ENCODE data around the gene CFHR3. TPM values are rescaled to one million over a fixed set of nuclear protein-coding genes. Genes with fewer than 3 reads are reported as not detected.
"Not testable (repeated sequence)": the region's sequence is repeated elsewhere in the genome, so short reads cannot be mapped to it uniquely, and the experiment has no call there.

CFHR3 gene
- total and polyA plus RNA-seq, 3 donors from 2014 or later = 1.0 TPM; not detected in 2

DNA sequence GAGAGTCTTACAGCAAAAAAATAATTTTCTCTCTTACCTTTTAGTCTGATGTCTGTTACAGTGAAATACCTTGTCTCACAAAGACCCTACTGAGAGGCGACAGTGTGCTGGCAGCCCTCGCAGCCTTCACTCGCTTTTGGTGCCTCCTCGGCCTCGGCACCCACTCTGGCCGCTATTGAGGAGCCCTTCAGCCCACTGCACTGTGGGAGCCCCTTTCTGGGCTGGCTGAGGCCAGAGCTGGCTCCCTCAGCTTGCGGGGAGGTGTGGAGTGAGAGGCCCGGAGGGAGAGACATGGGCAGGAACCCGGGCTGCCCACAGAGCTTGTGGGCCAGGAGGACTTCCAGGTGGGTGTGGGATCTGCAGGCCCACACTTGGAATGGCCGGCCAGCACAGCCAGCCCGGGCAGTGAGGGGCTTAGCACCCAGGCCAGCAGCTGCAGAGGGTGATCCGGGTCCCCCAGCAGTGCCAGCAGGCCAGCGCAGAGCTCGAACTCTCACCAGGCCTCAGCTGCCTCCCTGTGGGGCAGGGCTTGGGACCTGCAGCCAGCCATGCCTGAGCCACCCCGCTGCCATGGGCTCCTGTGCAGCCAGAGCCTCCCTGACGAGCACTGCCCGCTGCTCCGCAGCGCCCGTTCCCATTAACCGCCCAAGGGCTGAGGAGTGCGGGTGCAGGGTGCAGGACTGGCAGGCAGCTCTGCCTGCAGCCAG lies 34.0 kb downstream of the CFHR3 start:
- Histone ChIP-seq H3K4me3 (no peak overlapping the region), H3K9me3 (no peaks in the 10 kb centered on the region), H3K4me1 (no peaks in the 10 kb centered on the region), H3K27me3 (no peaks in the 10 kb centered on the region), H3K27ac (no peak overlapping the region), H3K36me3 (ENCODE audit: low read depth, missing control alignments) (no peaks in the 10 kb centered on the region)
- TF ChIP-seq, protein P1, sequence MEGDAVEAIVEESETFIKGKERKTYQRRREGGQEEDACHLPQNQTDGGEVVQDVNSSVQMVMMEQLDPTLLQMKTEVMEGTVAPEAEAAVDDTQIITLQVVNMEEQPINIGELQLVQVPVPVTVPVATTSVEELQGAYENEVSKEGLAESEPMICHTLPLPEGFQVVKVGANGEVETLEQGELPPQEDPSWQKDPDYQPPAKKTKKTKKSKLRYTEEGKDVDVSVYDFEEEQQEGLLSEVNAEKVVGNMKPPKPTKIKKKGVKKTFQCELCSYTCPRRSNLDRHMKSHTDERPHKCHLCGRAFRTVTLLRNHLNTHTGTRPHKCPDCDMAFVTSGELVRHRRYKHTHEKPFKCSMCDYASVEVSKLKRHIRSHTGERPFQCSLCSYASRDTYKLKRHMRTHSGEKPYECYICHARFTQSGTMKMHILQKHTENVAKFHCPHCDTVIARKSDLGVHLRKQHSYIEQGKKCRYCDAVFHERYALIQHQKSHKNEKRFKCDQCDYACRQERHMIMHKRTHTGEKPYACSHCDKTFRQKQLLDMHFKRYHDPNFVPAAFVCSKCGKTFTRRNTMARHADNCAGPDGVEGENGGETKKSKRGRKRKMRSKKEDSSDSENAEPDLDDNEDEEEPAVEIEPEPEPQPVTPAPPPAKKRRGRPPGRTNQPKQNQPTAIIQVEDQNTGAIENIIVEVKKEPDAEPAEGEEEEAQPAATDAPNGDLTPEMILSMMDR (IDR thresholded peaks at IDR 0.05) = no peak
- no peak for TF ChIP-seq POLR2A (IDR thresholded peaks at IDR 0.05)
- intact Hi-C loops (cut with DNase I; ENCODE audit: low total_unique reads) = no loop called here
- no peak for DNase-seq
- 82 to 90% methylated on average over 10 to 13 of the region's 22 CpGs for WGBS, 2 donors

DNA sequence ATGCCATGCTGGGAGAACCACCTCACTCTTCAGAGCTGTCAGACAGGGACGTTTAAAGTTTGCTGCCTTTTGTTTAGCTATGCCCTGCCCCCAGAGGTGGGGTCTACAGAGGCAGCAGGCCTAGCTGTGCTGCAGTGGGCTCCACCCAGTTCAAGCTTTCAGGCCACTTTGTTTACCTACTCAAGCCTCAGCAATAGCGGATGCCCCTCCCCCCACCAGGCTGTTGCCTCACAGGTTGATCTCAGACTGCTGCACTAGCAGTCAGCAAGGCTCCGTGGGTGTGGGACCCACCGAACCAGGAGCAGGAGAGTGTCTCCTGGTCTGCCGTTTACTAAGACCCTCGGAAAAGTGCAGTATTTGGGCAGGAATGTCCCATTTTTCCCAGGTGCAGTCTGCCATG lies 42.8 kb downstream of the CFHR3 start:
- intact Hi-C loops (cut with DNase I; ENCODE audit: low total_unique reads); H3K4me3 ChIP-seq; H3K27ac ChIP-seq; H3K27me3 ChIP-seq; H3K9me3 ChIP-seq; DNase-seq; H3K4me1 ChIP-seq; H3K36me3 ChIP-seq (ENCODE audit: low read depth, missing control alignments): not testable (repeated sequence)
- 57 to 75% methylated on average over 1 to 2 of the region's 6 CpGs for WGBS, 2 donors

GRCh38 chr1:196819531-196819930 lies 44.9 kb downstream of the CFHR3 start, which contains the start of gene CFHR1:
Gene CFHR1 (plus strand): TSS chr1:196819731. CDS start chr1:196819845, 114 bp downstream.
- H3K36me3 ChIP-seq (ENCODE audit: low read depth, missing control alignments); H3K4me1 ChIP-seq; H3K4me3 ChIP-seq; H3K27me3 ChIP-seq; DNase-seq; H3K9me3 ChIP-seq; H3K27ac ChIP-seq; intact Hi-C loops (cut with DNase I; ENCODE audit: low total_unique reads): not testable (repeated sequence)
- no CpG with 5 or more reads among the region's 1 CpG for WGBS, 2 donors

DNA sequence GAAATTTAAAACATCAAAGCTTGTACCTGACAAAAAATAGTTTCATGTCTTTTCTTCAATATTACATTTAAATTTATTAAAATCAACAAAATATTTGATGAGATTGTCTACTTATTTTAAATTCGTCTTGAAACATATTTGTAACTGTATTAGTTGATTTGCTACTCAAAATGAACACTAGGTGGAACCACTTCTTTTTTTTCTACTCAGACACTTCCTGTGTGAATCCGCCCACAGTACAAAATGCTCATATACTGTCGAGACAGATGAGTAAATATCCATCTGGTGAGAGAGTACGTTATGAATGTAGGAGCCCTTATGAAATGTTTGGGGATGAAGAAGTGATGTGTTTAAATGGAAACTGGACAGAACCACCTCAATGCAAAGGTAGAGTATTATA lies 53.2 kb downstream of the CFHR3 start:
- DNase-seq; H3K27ac ChIP-seq; H3K27me3 ChIP-seq; H3K4me3 ChIP-seq; intact Hi-C loops (cut with DNase I; ENCODE audit: low total_unique reads); H3K36me3 ChIP-seq (ENCODE audit: low read depth, missing control alignments); H3K9me3 ChIP-seq; H3K4me1 ChIP-seq: not testable (repeated sequence)
- 3 to 8% methylated on average over 4 of the region's 4 CpGs for WGBS, 2 donors
- TF ChIP-seq, protein P1 (IDR thresholded peaks at IDR 0.05) = peak; percentile 17 to 50 (median 42)

Other genes with a start within 250 kb of the CFHR3 start
- gene KCNT2, start 166.4 kb upstream of the CFHR3 start, total RNA-seq = 1 to 10 TPM; 3.2 to 3.9 TPM
- 2.7 TPM for gene KCNT2, start 166.4 kb upstream of the CFHR3 start, polyA plus RNA-seq (ENCODE audit: insufficient read depth, low read depth, low replicate concordance)
- 10 to 100 TPM in 1 of 2 donors, 1 to 10 TPM in 1; 9.3 to 26.2 TPM for gene CFH, start 122.8 kb upstream of the CFHR3 start, total RNA-seq
- 32.1 TPM for gene CFH, start 122.8 kb upstream of the CFHR3 start, polyA plus RNA-seq (ENCODE audit: insufficient read depth, low read depth, low replicate concordance)
- gene CFHR1, start 44.9 kb downstream of the CFHR3 start, total RNA-seq = not detected
- gene CFHR1, start 44.9 kb downstream of the CFHR3 start, polyA plus RNA-seq (ENCODE audit: insufficient read depth, low read depth, low replicate concordance) = 0.57 TPM
- under 1 TPM in 1 of 2 donors, not detected in 1; 0.25 TPM for gene CFHR4, start 113.2 kb downstream of the CFHR3 start, total RNA-seq
- gene CFHR4, start 113.2 kb downstream of the CFHR3 start, polyA plus RNA-seq (ENCODE audit: insufficient read depth, low read depth, low replicate concordance) = not detected
- not detected for gene CFHR2, start 168.9 kb downstream of the CFHR3 start, total RNA-seq
- not detected for gene CFHR2, start 168.9 kb downstream of the CFHR3 start, polyA plus RNA-seq (ENCODE audit: insufficient read depth, low read depth, low replicate concordance)
- gene CFHR5, start 202.7 kb downstream of the CFHR3 start, total RNA-seq = under 1 TPM; 0.12 to 0.24 TPM
- gene CFHR5, start 202.7 kb downstream of the CFHR3 start, polyA plus RNA-seq (ENCODE audit: insufficient read depth, low read depth, low replicate concordance) = 0.11 TPM

All from testis (tissue), 3 donors.